Prostate gland (tissue), 2 donors: ENCODE measurements around the gene DOCK7. TPM values are rescaled to one million over a fixed set of nuclear protein-coding genes. Genes with fewer than 3 reads are reported as not detected.

ENCODE experiments used
- DNase-seq: peaks from one replicate; pipeline ENCODE4 v3.0.0-alpha.2; 2019; ENCODE audit warnings: low spot score
- H3K27ac ChIP-seq, 2 donors: fragments of 200-600 bp; sonication (generic); 2 replicates each; pipeline ENCODE4 v1.5.1; 2017 to 2019
- H3K27me3 ChIP-seq: fragments of 200-600 bp; sonication (generic); replicated peaks from 2 replicates; pipeline ENCODE4 v1.5.1; 2019; ENCODE audit not compliant: insufficient read depth
- H3K36me3 ChIP-seq, 2 donors: fragments of 200-600 bp; sonication (generic); 1 replicate in 1 of 2; 2 replicates in 1 of 2; pipeline versions ENCODE4 v1.5.1 to v1.8.1; 2017 to 2019
- H3K4me1 ChIP-seq: fragments of 200-600 bp; sonication (generic); replicated peaks from 2 replicates; pipeline ENCODE4 v1.5.1; 2019
- H3K4me3 ChIP-seq, 2 donors: fragments of 200-600 bp; sonication (generic); 2 replicates each; pipeline ENCODE4 v1.5.1; 2017 to 2019
- H3K9me3 ChIP-seq: fragments of 200-600 bp; sonication (generic); 2 replicates; pipeline ENCODE4 v1.5.1; 2017
- POLR2A ChIP-seq: fragments of 450-650 bp; IDR thresholded peaks from one replicate; pipeline ENCODE4 v1.6.1; 2016; ENCODE audit warnings: antibody characterized with exemption, mild to moderate bottlenecking
- POLR2AphosphoS5 ChIP-seq: sonication (generic); formaldehyde crosslinking; IDR thresholded peaks from one replicate; pipeline ENCODE4 v1.6.1; 2017; ENCODE audit warnings: antibody characterized with exemption
- WGBS: methylation state at CpG from one replicate; pipeline ENCODE4 v1.1.5; 2018; 5-methylcytosine and 5-hydroxymethylcytosine counted together
- intact Hi-C: fragments of 100-400 bp; cut with DNase I; formaldehyde crosslinking; loops from one replicate; pipeline ENCODE4 v1.14.2; 2022
- total RNA-seq, 2 donors: library from RNA; depleted of rRNA; stranded (reverse); fragments of >200 nt; gene quantifications; one replicate each; pipeline ENCODE4 v1.1.0, GENCODE V29; 2016
- TF ChIP-seq, protein P1 (sequence below), 4 experiments: fragments of 200-600 bp in 2 of 4; fragments of 450-650 bp in 2 of 4; sonication (generic) in 2 of 4; IDR thresholded peaks; 1 replicate in 3 of 4; 2 replicates in 1 of 4; pipeline ENCODE4 v1.5.1; 2016 to 2019; ENCODE audit warnings: antibody characterized with exemption in 4 of 4, mild to moderate bottlenecking in 2 of 4, moderate library complexity in 2 of 4

DOCK7 gene
- total RNA-seq, result 10 to 100 TPM; 43.4 to 56.4 TPM

- H3K4me1 ChIP-seq, result peaks cover 6% of the 10 kb centered on the region
- peak; percentile 64 for DNase-seq
- H3K36me3 ChIP-seq, result no peaks in the 10 kb centered on the region
- H3K4me3 ChIP-seq, result peak within 1 kb of the TSS; percentile 89 to 91
- intact Hi-C loops, result loop anchor here (5.0 kb wide), 1 partner anchor 94 kb away; the partner anchor contains the start of gene ATG4C
- under 1% methylated on average over 81 of the region's 107 CpGs for WGBS
- peak within 1 kb of the TSS; percentile 86 to 87 for H3K27ac ChIP-seq
- H3K27me3 ChIP-seq, result no peaks in the 10 kb centered on the region
- H3K9me3 ChIP-seq, result no peaks in the 10 kb centered on the region
- TF ChIP-seq POLR2A, result peak; percentile 21
- TF ChIP-seq POLR2AphosphoS5, result no peak
Measured at GRCh38 chr1:62687903-62688686, at the start of gene DOCK7. Gene DOCK7 (minus strand): TSS chr1:62688386. CDS start chr1:62688264, 122 bp downstream.

DNA sequence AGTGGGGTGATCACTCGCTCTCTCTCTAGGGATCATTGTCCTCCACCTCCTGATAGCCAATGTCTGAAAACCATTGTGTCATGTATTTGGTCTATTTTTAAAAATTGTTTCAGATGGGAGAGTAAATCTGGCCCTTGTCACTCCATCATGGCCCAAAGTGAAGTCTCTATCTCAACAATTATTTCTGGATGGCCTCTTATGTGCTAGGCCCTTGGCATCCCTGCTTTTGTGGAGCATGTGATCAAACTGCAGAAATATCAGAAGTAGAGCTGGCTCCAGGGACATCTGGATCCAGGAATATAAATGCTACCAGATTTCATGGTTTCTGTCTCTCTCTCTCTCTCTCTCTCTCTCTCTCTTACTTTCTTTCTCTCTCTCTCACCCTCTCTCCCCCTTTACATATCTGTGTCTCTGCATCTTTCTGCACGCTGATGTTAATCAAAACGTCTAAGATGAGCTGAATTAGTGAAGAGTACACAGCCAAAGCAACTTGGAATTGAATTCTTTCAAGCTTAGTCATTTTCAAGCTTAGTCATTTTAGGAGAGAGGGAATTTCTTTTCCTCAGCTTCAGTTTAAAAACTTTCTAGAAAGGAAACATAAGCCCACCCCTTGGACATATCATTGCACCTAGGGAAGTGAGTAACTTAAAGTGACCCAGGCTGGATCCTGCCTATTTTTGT is 47.4 kb upstream of the DOCK7 start:
- no peak for TF ChIP-seq POLR2A
- TF ChIP-seq, protein P1, sequence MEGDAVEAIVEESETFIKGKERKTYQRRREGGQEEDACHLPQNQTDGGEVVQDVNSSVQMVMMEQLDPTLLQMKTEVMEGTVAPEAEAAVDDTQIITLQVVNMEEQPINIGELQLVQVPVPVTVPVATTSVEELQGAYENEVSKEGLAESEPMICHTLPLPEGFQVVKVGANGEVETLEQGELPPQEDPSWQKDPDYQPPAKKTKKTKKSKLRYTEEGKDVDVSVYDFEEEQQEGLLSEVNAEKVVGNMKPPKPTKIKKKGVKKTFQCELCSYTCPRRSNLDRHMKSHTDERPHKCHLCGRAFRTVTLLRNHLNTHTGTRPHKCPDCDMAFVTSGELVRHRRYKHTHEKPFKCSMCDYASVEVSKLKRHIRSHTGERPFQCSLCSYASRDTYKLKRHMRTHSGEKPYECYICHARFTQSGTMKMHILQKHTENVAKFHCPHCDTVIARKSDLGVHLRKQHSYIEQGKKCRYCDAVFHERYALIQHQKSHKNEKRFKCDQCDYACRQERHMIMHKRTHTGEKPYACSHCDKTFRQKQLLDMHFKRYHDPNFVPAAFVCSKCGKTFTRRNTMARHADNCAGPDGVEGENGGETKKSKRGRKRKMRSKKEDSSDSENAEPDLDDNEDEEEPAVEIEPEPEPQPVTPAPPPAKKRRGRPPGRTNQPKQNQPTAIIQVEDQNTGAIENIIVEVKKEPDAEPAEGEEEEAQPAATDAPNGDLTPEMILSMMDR (IDR thresholded peaks at IDR 0.05), result no peak
- TF ChIP-seq POLR2AphosphoS5, result no peak
- intact Hi-C loops, result no loop called here

GRCh38 chr1:62732331-62732730 is 44.1 kb upstream of the DOCK7 start:
- DNase-seq, result no peak
- H3K9me3 ChIP-seq, result no peaks in the 10 kb centered on the region
- no peaks in the 10 kb centered on the region for H3K4me1 ChIP-seq
- no peak overlapping the region for H3K27ac ChIP-seq
- intact Hi-C loops, result no loop called here
- no peak overlapping the region for H3K4me3 ChIP-seq
- WGBS, result 62% methylated on average over 3 of the region's 3 CpGs
- no peaks in the 10 kb centered on the region for H3K27me3 ChIP-seq
- TF ChIP-seq POLR2A (no peak), POLR2AphosphoS5 (no peak)
- TF ChIP-seq, protein P1 (IDR thresholded peaks at IDR 0.05), result no peak
- H3K36me3 ChIP-seq, result no peaks in the 10 kb centered on the region

More for the DNA sequence above, 47.4 kb upstream of the DOCK7 start:
- Histone ChIP-seq H3K4me3 (no peak overlapping the region), H3K27ac (no peak overlapping the region), H3K4me1 (no peaks in the 10 kb centered on the region), H3K9me3 (no peaks in the 10 kb centered on the region), H3K27me3 (no peaks in the 10 kb centered on the region), H3K36me3 (no peaks in the 10 kb centered on the region)
- WGBS, result 68% methylated on average over 3 of the region's 3 CpGs
- no peak for DNase-seq

- Histone ChIP-seq H3K27me3 (no peaks in the 10 kb centered on the region), H3K9me3 (no peaks in the 10 kb centered on the region), H3K4me3 (no peak overlapping the region), H3K4me1 (no peaks in the 10 kb centered on the region), H3K36me3 (no peaks in the 10 kb centered on the region), H3K27ac (no peak overlapping the region)
- TF ChIP-seq POLR2A (no peak), POLR2AphosphoS5 (no peak)
- TF ChIP-seq, protein P1 (IDR thresholded peaks at IDR 0.05), result no peak
- intact Hi-C loops, result no loop called here
- DNase-seq, result no peak
- WGBS, result 81% methylated on average over 5 of the region's 5 CpGs
Measured at GRCh38 chr1:62728963-62729362, 40.8 kb upstream of the DOCK7 start.

- H3K27me3 ChIP-seq, result no peaks in the 10 kb centered on the region
- WGBS, result 91% methylated on average over 5 of the region's 5 CpGs
- no peaks in the 10 kb centered on the region for H3K4me1 ChIP-seq
- no peak overlapping the region for H3K27ac ChIP-seq
- DNase-seq, result no peak
- no peak overlapping the region for H3K4me3 ChIP-seq
- H3K9me3 ChIP-seq, result no peaks in the 10 kb centered on the region
- intact Hi-C loops, result no loop called here
- no peaks in the 10 kb centered on the region for H3K36me3 ChIP-seq
- TF ChIP-seq POLR2A (no peak), POLR2AphosphoS5 (no peak)
- TF ChIP-seq, protein P1 (IDR thresholded peaks at IDR 0.05), result no peak
Measured at GRCh38 chr1:62727656-62728407, 39.6 kb upstream of the DOCK7 start.
